ENCODE measurements around the gene E2F1.

The E2F1 gene

GRCh38 chr20:33651562-33652048 lies 34.6 kb downstream of the E2F1 start:
- Histone ChIP-seq H3K27ac (ENCODE audit: insufficient read depth in 1 of 2, low read depth in 1 of 2, low read length in 2 of 2, poor library complexity in 1 of 2, severe bottlenecking in 2 of 2) (no peak overlapping the region), H3K4me3 (ENCODE audit: control insufficient read depth in 1 of 7, extremely low read depth in 1 of 7, insufficient read depth in 4 of 7, low read depth in 2 of 7, low read length in 6 of 7) (no peak overlapping the region), H3K9me3 (ENCODE audit: control extremely low read depth in 1 of 5, control insufficient read depth in 4 of 5, insufficient read depth in 2 of 5, low read depth in 1 of 5, low read length in 4 of 5) (no peaks in the 10 kb centered on the region), H3K27me3 (replicated peaks in 2 of 5; ENCODE audit: control insufficient read depth in 4 of 5, insufficient read depth in 5 of 5, low read length in 4 of 5) (no peaks in the 10 kb centered on the region), H3K4me1 (ENCODE audit: control extremely low read depth in 1 of 4, control insufficient read depth in 4 of 4, insufficient read depth in 4 of 4, low read length in 3 of 4) (peaks cover 0 to 2% (median 0%) of the 10 kb centered on the region in 4 experiments), H3K36me3 (ENCODE audit: control insufficient read depth in 4 of 4, insufficient read depth in 4 of 4, low read length in 3 of 4) (peaks cover 0 to 9% (median 2%) of the 10 kb centered on the region in 4 experiments)
- DNase-seq, result peak in 1 of 3 donors; percentile 30
- 77% methylated on average over 6 of the region's 13 CpGs for WGBS (ENCODE audit: insufficient coverage)
- POLR2A ChIA-PET, result no interaction called here
- CTCF ChIA-PET, result interaction anchor here (0.8 to 8.2 kb wide), 4 partner anchors 14 to 204 kb away, joined by 3 to 86 read pairs (median 4); partner anchors contain the start of genes ACTL10 and C20orf144

GRCh38 chr20:33650753-33651561 lies 35.2 kb downstream of the E2F1 start:
- 100% methylated on average over 2 of the region's 10 CpGs for WGBS (ENCODE audit: insufficient coverage)
- POLR2A ChIA-PET, result no interaction called here

GRCh38 chr20:33650111-33650752 lies 36.0 kb downstream of the E2F1 start:
- 97% methylated on average over 6 of the region's 11 CpGs for WGBS (ENCODE audit: insufficient coverage)
- peaks cover 0 to 10% (median 9%) of the 10 kb centered on the region in 4 experiments for H3K36me3 ChIP-seq (ENCODE audit: control insufficient read depth in 4 of 4, insufficient read depth in 4 of 4, low read length in 3 of 4)
- H3K4me3 ChIP-seq (ENCODE audit: control insufficient read depth in 1 of 7, extremely low read depth in 1 of 7, insufficient read depth in 4 of 7, low read depth in 2 of 7, low read length in 6 of 7), result no peak overlapping the region
- DNase-seq, result no peak
- ChIA-PET POLR2A (no interaction called here), CTCF (interaction anchor here (0.6 to 1.4 kb wide), 3 partner anchors 193 to 203 kb away, joined by 3 to 5 read pairs (median 4); no protein-coding TSS in a partner anchor)
- no peaks in the 10 kb centered on the region for H3K9me3 ChIP-seq (ENCODE audit: control extremely low read depth in 1 of 5, control insufficient read depth in 4 of 5, insufficient read depth in 2 of 5, low read depth in 1 of 5, low read length in 4 of 5)
- H3K4me1 ChIP-seq (ENCODE audit: control extremely low read depth in 1 of 4, control insufficient read depth in 4 of 4, insufficient read depth in 4 of 4, low read length in 3 of 4), result peaks cover 0 to 2% (median 0%) of the 10 kb centered on the region in 4 experiments
- no peak overlapping the region for H3K27ac ChIP-seq (ENCODE audit: insufficient read depth in 1 of 2, low read depth in 1 of 2, low read length in 2 of 2, poor library complexity in 1 of 2, severe bottlenecking in 2 of 2)
- no peaks in the 10 kb centered on the region for H3K27me3 ChIP-seq (replicated peaks in 2 of 5; ENCODE audit: control insufficient read depth in 4 of 5, insufficient read depth in 5 of 5, low read length in 4 of 5)

More at GRCh38 chr20:33650753-33651561, 35.2 kb downstream of the E2F1 start:
- Histone ChIP-seq H3K9me3 (ENCODE audit: control extremely low read depth in 1 of 5, control insufficient read depth in 4 of 5, insufficient read depth in 2 of 5, low read depth in 1 of 5, low read length in 4 of 5) (no peaks in the 10 kb centered on the region), H3K4me1 (ENCODE audit: control extremely low read depth in 1 of 4, control insufficient read depth in 4 of 4, insufficient read depth in 4 of 4, low read length in 3 of 4) (peaks cover 0 to 2% (median 0%) of the 10 kb centered on the region in 4 experiments), H3K27ac (ENCODE audit: insufficient read depth in 1 of 2, low read depth in 1 of 2, low read length in 2 of 2, poor library complexity in 1 of 2, severe bottlenecking in 2 of 2) (no peak overlapping the region), H3K36me3 (ENCODE audit: control insufficient read depth in 4 of 4, insufficient read depth in 4 of 4, low read length in 3 of 4) (peaks cover 0 to 9% (median 4%) of the 10 kb centered on the region in 4 experiments), H3K4me3 (ENCODE audit: control insufficient read depth in 1 of 7, extremely low read depth in 1 of 7, insufficient read depth in 4 of 7, low read depth in 2 of 7, low read length in 6 of 7) (no peak overlapping the region), H3K27me3 (replicated peaks in 2 of 5; ENCODE audit: control insufficient read depth in 4 of 5, insufficient read depth in 5 of 5, low read length in 4 of 5) (no peaks in the 10 kb centered on the region)
- DNase-seq, result no peak
- CTCF ChIA-PET, result interaction anchor here (0.8 to 8.2 kb wide), 4 partner anchors 15 to 204 kb away, joined by 3 to 86 read pairs (median 4); partner anchors contain the start of genes ACTL10 and C20orf144

GRCh38 chr20:33649201-33649681 lies 36.9 kb downstream of the E2F1 start:
- no peaks in the 10 kb centered on the region for H3K27me3 ChIP-seq (replicated peaks in 2 of 5; ENCODE audit: control insufficient read depth in 4 of 5, insufficient read depth in 5 of 5, low read length in 4 of 5)
- no peak overlapping the region for H3K27ac ChIP-seq (ENCODE audit: insufficient read depth in 1 of 2, low read depth in 1 of 2, low read length in 2 of 2, poor library complexity in 1 of 2, severe bottlenecking in 2 of 2)
- H3K36me3 ChIP-seq (ENCODE audit: control insufficient read depth in 4 of 4, insufficient read depth in 4 of 4, low read length in 3 of 4), result peaks cover 0 to 20% (median 18%) of the 10 kb centered on the region in 4 experiments
- no peak overlapping the region for H3K4me3 ChIP-seq (ENCODE audit: control insufficient read depth in 1 of 7, extremely low read depth in 1 of 7, insufficient read depth in 4 of 7, low read depth in 2 of 7, low read length in 6 of 7)
- POLR2A ChIA-PET, result no interaction called here
- no peak for DNase-seq
- CTCF ChIA-PET, result interaction anchor here (1.0 to 1.2 kb wide), 3 partner anchors 15 to 192 kb away, joined by 3 to 4 read pairs (median 3); no protein-coding TSS in a partner anchor
- no peaks in the 10 kb centered on the region for H3K9me3 ChIP-seq (ENCODE audit: control extremely low read depth in 1 of 5, control insufficient read depth in 4 of 5, insufficient read depth in 2 of 5, low read depth in 1 of 5, low read length in 4 of 5)
- peaks cover 0 to 2% (median 0%) of the 10 kb centered on the region in 4 experiments for H3K4me1 ChIP-seq (ENCODE audit: control extremely low read depth in 1 of 4, control insufficient read depth in 4 of 4, insufficient read depth in 4 of 4, low read length in 3 of 4)
- WGBS (ENCODE audit: insufficient coverage), result 91% methylated on average over 16 of the region's 19 CpGs

GRCh38 chr20:33648396-33649004 lies 37.7 kb downstream of the E2F1 start:
- Histone ChIP-seq H3K4me1 (ENCODE audit: control extremely low read depth in 1 of 4, control insufficient read depth in 4 of 4, insufficient read depth in 4 of 4, low read length in 3 of 4) (peaks cover 0 to 1% (median 0%) of the 10 kb centered on the region in 4 experiments), H3K27me3 (replicated peaks in 2 of 5; ENCODE audit: control insufficient read depth in 4 of 5, insufficient read depth in 5 of 5, low read length in 4 of 5) (no peaks in the 10 kb centered on the region), H3K36me3 (ENCODE audit: control insufficient read depth in 4 of 4, insufficient read depth in 4 of 4, low read length in 3 of 4) (peaks cover 3 to 24% (median 21%) of the 10 kb centered on the region in 4 experiments), H3K9me3 (ENCODE audit: control extremely low read depth in 1 of 5, control insufficient read depth in 4 of 5, insufficient read depth in 2 of 5, low read depth in 1 of 5, low read length in 4 of 5) (no peaks in the 10 kb centered on the region), H3K27ac (ENCODE audit: insufficient read depth in 1 of 2, low read depth in 1 of 2, low read length in 2 of 2, poor library complexity in 1 of 2, severe bottlenecking in 2 of 2) (no peak overlapping the region), H3K4me3 (ENCODE audit: control insufficient read depth in 1 of 7, extremely low read depth in 1 of 7, insufficient read depth in 4 of 7, low read depth in 2 of 7, low read length in 6 of 7) (no peak overlapping the region)
- no peak for DNase-seq
- ChIA-PET CTCF (interaction anchor here (1.0 to 1.2 kb wide), 4 partner anchors 15 to 30 kb away, joined by 3 to 4 read pairs (median 3); partner anchors contain the start of gene ACTL10), POLR2A (no interaction called here)
- WGBS (ENCODE audit: insufficient coverage), result 98% methylated on average over 14 of the region's 14 CpGs

GRCh38 chr20:33647603-33648395 lies 38.4 kb downstream of the E2F1 start:
- DNase-seq, result no peak
- WGBS (ENCODE audit: insufficient coverage), result 97% methylated on average over 7 of the region's 11 CpGs
- Histone ChIP-seq H3K4me3 (ENCODE audit: control insufficient read depth in 1 of 7, extremely low read depth in 1 of 7, insufficient read depth in 4 of 7, low read depth in 2 of 7, low read length in 6 of 7) (no peak overlapping the region), H3K27ac (ENCODE audit: insufficient read depth in 1 of 2, low read depth in 1 of 2, low read length in 2 of 2, poor library complexity in 1 of 2, severe bottlenecking in 2 of 2) (no peak overlapping the region), H3K27me3 (replicated peaks in 2 of 5; ENCODE audit: control insufficient read depth in 4 of 5, insufficient read depth in 5 of 5, low read length in 4 of 5) (no peaks in the 10 kb centered on the region), H3K4me1 (ENCODE audit: control extremely low read depth in 1 of 4, control insufficient read depth in 4 of 4, insufficient read depth in 4 of 4, low read length in 3 of 4) (no peaks in the 10 kb centered on the region), H3K36me3 (ENCODE audit: control insufficient read depth in 4 of 4, insufficient read depth in 4 of 4, low read length in 3 of 4) (peaks cover 3 to 26% (median 22%) of the 10 kb centered on the region in 4 experiments), H3K9me3 (ENCODE audit: control extremely low read depth in 1 of 5, control insufficient read depth in 4 of 5, insufficient read depth in 2 of 5, low read depth in 1 of 5, low read length in 4 of 5) (no peaks in the 10 kb centered on the region)
- ChIA-PET CTCF (interaction anchor here (1.0 to 1.1 kb wide), 2 partner anchors 19 to 29 kb away, joined by 3 to 4 read pairs; partner anchors contain the start of gene ACTL10), POLR2A (no interaction called here)

All from common myeloid progenitor, CD34-positive (primary cell).